Uterus (tissue), 2 donors: Measurements from ENCODE around the gene CASR.

ENCODE experiments used
- POLR2A ChIP-seq, 2 donors: fragments of 450-650 bp; IDR thresholded peaks; one replicate each; pipeline ENCODE4 v1.6.1; 2016; ENCODE audit warnings: antibody characterized with exemption in 2 of 2, mild to moderate bottlenecking in 1 of 2, moderate library complexity in 1 of 2
- TF ChIP-seq, protein P1 (sequence below), 4 experiments: fragments of 200-600 bp in 2 of 4; fragments of 450-650 bp in 2 of 4; sonication (generic) in 2 of 4; IDR thresholded peaks; one replicate each; pipeline ENCODE4 v1.5.1; 2016 to 2019; ENCODE audit warnings: antibody characterized with exemption in 4 of 4, mild to moderate bottlenecking in 2 of 4, moderate library complexity in 1 of 4

DNA sequence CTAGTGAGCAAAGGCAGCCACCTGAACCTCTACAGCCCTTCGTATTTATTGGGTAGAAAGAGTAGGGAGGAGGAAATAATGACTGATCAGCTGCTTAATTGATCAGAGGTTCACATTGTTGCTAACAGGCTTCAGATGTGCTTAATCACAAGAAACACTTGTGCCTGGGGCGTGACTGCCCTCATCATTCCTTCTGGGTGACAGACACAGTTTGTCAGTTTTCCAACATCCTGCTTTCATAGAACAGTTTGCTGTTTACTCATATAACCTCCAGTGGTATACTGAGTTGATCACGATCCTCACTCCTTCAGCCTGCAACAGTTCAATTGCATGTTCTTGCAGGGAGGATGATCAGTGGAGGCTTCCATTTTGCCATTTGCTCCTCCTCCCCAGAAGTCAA, 13.6 kb upstream of the CASR start:
- TF ChIP-seq, protein P1, sequence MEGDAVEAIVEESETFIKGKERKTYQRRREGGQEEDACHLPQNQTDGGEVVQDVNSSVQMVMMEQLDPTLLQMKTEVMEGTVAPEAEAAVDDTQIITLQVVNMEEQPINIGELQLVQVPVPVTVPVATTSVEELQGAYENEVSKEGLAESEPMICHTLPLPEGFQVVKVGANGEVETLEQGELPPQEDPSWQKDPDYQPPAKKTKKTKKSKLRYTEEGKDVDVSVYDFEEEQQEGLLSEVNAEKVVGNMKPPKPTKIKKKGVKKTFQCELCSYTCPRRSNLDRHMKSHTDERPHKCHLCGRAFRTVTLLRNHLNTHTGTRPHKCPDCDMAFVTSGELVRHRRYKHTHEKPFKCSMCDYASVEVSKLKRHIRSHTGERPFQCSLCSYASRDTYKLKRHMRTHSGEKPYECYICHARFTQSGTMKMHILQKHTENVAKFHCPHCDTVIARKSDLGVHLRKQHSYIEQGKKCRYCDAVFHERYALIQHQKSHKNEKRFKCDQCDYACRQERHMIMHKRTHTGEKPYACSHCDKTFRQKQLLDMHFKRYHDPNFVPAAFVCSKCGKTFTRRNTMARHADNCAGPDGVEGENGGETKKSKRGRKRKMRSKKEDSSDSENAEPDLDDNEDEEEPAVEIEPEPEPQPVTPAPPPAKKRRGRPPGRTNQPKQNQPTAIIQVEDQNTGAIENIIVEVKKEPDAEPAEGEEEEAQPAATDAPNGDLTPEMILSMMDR (IDR thresholded peaks at IDR 0.05): no peak
- TF ChIP-seq POLR2A (IDR thresholded peaks at IDR 0.05): no peak
